GDM1 (cell line): ENCODE data around the gene PCIF1.
"Not testable (repeated sequence)": the region's sequence is repeated elsewhere in the genome, so short reads cannot be mapped to it uniquely, and the experiment has no call there.

ENCODE experiments used
- DNase-seq: peaks from one replicate; lab custom pipeline; 2025; lab: John Stamatoyannopoulos, UW

Gene PCIF1

DNA sequence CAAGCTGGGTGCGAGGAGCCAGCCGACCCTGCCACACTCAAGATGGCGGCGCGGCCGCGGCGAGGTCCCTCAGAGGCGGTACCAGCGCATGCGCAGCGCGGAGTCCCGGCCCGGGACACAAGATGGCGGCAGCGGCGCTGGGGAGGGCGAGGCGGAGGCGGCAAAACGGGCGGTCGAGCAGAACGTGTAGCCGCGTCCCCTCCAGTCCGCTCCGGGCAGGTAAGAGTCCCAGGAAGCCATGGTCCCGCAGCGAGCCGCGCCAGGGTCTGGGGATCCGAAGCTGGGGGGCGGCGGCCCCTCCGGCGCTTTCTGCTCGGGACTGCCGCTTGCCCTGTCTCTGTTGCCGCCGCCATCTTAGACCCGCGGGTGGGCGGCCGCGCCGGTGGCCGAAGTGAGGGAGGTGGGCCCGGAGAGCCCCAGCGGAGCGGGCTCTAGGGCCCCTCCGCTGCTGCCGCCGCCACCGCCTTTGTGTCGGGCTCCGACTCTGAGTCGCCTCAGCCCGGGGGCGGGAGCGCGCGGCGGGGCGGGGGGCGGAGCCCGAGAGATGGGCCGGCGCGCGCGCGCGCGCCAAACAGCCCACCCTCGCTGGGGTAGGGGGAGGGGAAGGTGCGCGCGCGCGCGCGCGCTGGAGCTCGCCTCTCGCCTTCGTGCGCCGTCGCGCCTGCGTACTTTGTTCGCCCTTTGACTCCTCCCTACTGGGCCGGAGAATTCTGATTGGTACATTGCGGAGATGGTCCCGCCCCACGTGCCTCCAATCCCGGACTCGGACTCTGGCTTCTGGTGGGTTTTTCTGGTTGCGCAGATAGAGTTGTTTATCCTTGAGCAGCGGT lies at the start of gene PCIF1:
PCIF1 (plus strand) TSS at position 98 of the 830 bp plus-strand sequence. CDS start 4,317 bp downstream, outside the sequence.
- DNase-seq = peak; percentile 95

DNA sequence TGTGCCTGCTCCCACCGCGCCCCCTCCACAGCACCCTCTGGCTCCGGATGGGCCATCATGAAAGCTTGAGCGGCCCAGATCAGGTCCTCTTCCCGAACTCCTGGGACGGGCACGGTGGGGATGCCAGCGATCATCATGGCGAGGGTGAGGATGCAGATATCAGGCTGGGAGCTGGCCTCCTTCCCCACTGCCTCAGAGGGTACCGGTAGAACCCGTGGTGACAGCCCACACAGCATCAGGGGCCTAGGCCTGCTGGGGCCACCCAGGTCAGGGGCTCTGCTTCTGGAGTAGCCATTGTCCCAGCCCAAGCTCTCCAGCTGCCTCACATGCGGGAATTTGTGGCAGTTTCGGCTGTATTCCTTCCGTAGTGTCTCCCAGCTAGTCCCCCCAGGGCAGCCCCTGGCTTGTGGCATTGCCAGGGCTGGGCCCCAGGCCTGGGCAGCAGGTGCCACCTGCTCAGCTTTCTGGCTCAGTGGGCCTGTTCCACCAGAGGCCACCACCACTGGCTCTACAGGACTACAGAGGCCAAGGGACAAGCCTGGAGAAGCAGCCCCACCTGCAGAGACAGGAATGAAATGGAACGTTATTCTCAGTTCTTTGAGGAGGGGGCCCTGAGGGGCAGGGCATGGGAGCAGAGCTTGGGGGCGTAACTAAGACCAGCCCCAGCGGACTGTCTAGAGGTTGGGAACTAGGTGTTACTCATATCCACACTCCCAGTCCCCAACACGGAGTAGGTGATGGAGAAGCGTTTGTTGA lies 47.7 kb upstream of the PCIF1 start:
- DNase-seq = no peak

DNA sequence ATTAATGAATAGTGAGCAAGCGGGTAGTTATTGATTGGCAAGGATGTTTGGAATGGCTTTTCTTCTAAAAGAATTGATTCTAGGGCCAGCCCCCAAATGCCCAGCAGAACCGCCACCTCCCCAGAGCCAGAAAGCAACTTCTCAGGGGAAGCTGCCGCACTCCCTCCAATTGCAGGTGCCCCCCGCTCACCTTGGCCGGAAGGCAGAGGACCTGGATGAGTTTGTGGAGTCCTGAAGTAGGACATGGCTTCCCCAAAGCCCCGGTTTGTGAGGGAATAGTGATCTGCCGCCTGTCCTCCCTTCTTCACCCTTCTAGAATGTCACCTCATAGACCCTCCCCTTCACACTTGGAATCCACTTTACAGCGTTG lies 47.2 kb upstream of the PCIF1 start, which contains the start of gene SPATA25:
SPATA25 (minus strand) TSS at position 277 of the 370 bp plus-strand sequence; CDS start at position 245, 32 bp downstream.
- DNase-seq = no peak

DNA sequence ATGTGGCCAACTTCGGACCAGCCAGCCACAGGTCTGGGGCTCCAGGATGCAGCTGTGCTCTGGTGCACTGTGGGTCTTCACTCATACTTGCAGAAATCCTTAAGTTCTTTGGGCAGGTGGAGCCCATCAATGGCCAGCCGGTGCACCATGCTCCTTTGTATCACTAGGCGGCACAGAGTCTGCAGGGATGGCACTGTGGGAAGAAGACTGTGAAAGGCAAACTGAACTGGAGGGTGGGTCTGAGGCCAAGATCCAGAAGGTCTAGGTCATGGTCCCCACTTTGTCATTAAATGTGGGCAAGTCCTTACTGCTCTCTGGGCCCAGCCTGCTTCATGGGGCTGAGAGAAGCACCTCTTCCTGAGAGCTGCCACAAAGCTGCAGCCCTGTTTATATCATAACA lies 45.8 kb upstream of the PCIF1 start:
- DNase-seq = no peak

DNA sequence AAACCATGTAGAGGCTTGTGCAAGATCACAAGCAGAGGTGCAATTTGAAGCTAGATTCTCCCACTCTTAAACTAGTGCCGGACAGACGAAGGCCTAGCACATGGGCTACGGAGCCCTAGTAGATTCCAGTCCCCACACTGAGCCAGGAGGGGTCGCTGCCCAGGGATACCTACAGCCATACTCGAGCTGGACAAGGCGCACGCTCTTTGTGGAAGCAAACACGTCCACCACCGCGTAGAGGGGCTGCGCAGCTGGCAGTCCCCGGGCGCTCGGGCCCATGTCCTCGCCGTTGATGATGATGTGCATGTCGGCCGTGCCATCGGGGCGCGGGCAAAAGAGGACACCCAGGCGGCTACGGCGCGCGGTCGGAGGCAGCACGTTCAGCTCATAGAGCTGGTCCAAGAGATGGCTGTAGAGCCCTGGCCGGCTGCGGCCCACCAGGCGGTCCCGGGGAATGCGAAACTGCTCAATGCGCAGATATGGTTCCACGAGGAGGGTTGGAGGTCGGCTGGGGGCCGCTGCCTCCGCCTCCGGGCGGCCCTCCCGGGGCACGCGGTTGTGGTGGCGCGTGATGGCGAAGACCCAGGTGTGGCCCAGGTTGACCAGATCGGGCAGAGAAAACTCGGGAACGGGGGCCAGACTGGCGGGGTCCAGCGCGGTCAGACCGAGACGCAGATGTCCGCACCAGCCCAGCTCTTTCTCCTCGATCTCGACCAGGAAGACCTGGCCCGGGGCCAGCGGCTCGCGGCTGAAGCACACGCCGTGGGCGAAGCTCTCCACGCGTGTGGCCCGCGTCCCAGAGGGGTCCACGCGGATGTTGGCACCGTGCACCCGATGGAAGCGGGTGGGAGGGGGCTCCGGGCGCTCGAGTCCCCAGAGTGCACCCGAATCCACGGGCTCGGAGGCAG lies 44.2 kb upstream of the PCIF1 start:
- no peak for DNase-seq

DNA sequence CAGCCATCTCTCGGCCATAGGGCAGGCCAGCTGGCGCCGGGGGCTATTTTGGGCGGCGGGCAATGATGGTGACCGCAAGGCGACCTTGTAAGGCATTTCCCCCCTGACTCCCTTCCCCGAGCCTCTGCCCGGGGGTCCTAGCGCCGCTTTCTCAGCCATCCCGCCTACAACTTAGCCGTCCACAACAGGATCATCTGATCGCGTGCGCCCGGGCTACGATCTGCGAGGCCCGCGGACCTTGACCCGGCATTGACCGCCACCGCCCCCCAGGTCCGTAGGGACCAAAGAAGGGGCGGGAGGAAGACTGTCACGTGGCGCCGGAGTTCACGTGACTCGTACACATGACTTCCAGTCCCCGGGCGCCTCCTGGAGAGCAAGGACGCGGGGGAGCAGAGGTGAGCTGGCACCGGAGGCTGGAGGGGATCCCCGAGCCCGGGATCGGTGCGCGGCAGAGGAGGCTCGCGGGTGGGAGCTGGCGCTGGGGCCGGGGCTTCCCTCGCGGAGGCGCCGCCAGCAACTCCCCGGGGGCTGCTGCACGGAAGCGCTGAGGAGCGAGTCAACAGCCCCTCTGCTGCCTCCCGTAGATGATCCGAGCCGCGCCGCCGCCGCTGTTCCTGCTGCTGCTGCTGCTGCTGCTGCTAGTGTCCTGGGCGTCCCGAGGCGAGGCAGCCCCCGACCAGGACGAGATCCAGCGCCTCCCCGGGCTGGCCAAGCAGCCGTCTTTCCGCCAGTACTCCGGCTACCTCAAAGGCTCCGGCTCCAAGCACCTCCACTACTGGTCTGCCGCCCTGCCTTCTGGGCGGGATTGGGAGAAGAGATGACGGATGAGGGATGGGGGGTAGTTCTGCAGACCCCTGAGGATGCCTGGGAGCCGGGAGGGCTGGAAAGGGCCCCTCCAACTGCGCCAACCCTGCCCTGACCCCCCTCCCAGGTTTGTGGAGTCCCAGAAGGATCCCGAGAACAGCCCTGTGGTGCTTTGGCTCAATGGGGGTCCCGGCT lies 43.2 kb upstream of the PCIF1 start, which contains the start of the genes CTSA and NEURL2:
CTSA (plus strand) TSS at position 351 of the 999 bp plus-strand sequence; CDS start at position 585, 234 bp downstream.
NEURL2 (minus strand) TSS at position 224 of the 999 bp plus-strand sequence; CDS start at position 7, 217 bp downstream.
- DNase-seq = peak; percentile 79

DNA sequence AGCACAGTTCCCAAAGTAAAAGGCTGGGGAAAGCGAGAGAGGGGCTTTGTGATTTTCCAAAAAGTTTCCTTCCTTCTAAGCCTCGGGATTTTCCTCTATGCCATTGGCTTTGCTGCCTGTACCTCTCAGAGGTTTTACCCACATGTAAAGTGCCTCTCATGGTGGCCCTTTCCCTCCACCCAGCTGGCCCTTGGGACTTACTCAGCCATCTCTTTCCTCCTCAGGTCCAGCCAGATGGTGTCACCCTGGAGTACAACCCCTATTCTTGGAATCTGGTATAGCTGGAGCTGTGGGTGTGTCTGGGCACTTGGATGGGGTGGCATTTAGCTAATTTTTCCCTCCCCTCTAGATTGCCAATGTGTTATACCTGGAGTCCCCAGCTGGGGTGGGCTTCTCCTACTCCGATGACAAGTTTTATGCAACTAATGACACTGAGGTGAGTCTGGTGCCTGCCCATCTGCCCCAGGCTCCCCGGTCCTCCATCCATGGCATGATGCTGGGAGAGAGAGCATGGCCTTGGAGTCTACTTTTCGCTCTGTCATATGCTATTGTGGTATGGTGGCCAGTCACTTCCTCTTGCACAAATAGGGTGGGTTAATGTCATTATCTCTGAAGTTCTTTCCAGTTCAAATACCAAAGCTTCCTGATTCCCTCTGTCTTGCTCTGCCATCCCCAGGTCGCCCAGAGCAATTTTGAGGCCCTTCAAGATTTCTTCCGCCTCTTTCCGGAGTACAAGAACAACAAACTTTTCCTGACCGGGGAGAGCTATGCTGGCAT lies 42.2 kb upstream of the PCIF1 start:
- DNase-seq = no peak

DNA sequence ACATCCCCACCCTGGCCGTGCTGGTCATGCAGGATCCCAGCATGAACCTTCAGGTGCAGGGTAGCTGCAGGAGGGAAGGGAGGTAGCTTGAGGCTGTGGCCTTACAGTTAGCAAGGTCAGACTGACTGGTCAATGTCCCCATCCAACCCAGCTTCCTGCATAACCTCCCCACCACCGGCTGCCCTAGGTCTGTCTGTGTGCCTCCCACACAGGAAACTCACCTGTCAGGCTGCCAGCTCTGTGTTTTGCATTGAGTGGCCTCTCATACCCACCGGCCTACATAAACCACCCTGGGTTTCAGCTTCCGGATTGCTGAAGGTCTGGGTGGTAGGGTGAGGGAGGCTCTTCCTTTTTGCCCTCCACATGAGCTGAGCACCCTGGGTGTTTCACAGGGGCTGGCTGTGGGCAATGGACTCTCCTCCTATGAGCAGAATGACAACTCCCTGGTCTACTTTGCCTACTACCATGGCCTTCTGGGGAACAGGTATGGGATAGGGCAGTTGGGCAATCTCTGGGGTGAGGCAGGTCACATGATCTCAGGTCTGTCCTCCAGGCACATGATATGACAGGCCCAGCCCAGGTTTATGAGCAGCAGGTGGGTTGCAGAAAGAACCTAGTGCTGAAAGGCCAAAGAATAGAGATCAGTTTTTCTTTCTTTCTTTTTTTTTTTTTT lies 41.5 kb upstream of the PCIF1 start:
- no peak for DNase-seq

DNA sequence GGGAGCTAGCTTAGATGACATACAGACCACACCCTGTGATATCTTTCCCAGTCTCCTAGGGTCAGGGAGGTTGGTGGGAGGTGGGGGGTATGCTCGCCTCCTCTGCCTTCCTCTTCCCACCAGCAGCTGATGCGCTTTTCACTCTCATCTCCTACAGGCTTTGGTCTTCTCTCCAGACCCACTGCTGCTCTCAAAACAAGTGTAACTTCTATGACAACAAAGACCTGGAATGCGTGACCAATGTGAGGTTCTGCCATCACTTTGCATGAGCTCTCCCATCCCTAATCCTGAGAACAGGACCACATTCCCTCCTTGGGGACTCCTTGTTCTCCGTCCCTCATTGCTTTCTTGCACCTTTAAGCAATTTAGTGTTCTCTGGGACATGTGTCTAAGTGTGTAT lies 40.7 kb upstream of the PCIF1 start:
- no peak for DNase-seq

DNA sequence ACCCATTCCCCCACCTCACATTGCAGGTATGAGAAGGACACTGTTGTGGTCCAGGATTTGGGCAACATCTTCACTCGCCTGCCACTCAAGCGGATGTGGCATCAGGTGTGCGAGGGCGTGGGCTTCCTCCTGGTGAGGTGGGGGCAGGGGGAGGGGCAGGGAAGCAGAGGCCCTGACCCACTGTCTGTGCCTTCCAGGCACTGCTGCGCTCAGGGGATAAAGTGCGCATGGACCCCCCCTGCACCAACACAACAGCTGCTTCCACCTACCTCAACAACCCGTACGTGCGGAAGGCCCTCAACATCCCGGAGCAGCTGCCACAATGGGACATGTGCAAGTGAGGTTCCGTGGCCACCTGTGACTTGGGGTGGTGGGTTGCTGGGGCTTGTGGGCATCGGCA lies 39.7 kb upstream of the PCIF1 start:
- no peak for DNase-seq

DNA sequence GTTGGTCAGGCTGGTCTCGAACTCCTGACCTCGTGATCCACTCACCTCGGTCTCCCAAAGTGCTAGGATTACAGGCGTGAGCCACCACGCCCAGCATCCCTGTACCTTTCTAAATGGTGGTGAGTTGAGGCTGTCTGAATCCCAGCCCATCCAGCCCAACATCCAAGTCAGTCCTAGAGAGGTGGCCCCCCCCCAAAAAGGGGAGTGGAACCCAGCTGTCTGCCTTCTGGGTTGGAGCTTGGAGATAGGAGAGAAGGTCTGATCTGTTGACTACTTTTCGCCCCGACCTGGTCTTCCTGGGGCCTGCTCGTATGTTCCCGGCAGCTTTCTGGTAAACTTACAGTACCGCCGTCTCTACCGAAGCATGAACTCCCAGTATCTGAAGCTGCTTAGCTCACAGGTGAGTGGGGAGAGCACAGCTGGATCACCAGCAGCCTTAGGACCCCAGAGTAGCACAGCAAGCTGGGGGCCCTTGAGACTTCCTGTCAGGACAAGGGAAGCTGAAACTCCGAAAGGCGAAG lies 37.8 kb upstream of the PCIF1 start:
- no peak for DNase-seq

DNA sequence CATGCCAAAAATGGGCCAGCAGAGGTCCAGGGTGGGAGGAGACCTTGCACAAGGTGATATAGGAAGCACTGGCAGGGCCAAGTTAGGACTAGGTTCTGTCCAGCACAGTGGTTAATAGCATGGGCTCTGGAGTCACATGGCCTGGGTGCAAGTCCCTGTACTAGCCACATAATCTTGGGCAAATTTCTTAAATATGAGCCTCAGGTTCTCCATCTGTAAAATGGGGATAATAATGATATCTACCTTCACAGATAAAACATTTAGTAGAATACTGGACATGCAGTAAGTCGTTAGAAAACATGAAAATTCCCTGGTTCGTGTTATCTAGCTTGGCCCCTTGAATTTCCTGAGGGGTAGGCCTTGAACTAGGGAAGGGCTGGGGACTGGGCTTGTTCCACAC lies 37.2 kb upstream of the PCIF1 start:
- DNase-seq = no peak

DNA sequence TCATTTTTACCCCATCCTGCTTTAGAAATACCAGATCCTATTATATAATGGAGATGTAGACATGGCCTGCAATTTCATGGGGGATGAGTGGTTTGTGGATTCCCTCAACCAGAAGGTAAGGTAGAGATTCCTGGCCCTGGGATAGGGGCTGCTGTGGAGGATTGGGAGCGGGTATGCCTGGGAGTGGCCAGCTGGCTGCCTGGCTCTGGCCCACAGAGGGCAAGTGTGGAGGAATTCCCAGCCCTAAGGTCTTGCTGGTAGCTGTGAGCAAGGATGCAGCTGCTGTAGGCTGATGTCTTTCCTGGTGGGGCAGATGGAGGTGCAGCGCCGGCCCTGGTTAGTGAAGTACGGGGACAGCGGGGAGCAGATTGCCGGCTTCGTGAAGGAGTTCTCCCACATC lies 36.8 kb upstream of the PCIF1 start:
- DNase-seq = no peak

DNA sequence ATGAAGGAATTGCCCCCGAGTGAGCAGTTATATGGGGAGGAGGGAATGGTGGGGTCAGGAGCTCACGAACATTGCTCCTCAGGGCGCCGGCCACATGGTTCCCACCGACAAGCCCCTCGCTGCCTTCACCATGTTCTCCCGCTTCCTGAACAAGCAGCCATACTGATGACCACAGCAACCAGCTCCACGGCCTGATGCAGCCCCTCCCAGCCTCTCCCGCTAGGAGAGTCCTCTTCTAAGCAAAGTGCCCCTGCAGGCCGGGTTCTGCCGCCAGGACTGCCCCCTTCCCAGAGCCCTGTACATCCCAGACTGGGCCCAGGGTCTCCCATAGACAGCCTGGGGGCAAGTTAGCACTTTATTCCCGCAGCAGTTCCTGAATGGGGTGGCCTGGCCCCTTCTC lies 36.2 kb upstream of the PCIF1 start:
- DNase-seq = no peak

DNA sequence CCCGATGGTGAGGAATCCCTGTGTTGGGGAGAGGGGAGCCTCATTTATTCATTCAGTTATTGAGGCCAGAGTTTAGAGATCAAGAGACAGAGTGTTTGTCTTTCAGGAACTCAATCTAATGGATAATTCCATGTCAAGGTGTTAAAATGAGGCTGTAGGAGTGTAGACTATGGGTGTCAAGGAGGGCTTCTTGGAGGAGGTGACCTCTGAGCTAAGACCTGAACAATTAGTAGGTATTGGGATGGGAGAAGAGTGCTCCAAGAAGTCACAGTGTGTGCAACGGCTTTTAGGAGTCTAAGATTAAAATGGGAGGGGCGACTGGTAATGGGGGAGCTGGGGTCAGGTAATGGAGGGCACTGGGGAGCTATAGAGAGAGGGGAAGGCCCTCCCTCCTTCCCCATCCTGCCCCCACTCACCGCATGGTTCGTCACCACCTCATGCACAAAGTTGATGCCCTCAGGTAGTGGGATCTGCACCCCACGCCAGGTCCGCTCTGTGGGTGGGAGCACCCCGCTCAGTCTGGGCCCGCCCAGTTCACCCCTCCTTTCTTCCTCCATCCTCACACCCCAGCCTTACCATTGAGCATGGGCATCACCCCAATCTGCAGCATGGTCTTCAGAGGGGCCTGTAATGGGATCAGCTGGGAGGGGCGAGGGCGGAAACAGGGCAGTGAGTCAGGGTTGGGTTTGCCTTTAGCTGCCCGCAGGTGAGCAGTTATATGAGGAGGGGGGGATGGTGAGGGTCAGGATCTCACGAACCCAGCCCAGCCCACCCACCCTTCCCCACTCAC lies 35.2 kb upstream of the PCIF1 start:
- no peak for DNase-seq

DNA sequence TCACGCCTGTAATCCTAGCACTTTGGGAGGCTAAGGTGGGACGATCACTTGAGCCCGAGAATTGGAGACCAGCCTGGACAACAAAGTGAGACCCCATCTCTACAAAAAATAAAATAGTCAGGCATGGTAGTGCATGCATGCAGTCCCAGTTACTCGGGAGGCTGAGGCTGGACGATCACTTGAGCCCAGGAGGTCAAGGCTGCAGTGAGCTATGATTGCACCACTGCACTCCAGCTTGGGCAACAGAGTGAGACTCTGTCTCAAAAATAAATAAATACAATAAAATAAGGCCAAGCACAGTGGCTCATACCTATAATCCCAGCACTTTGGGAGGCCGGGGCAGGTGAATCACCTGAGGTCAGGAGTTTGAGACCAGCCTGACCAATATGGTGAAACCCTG lies 33.2 kb upstream of the PCIF1 start:
- DNase-seq = not testable (repeated sequence)

DNA sequence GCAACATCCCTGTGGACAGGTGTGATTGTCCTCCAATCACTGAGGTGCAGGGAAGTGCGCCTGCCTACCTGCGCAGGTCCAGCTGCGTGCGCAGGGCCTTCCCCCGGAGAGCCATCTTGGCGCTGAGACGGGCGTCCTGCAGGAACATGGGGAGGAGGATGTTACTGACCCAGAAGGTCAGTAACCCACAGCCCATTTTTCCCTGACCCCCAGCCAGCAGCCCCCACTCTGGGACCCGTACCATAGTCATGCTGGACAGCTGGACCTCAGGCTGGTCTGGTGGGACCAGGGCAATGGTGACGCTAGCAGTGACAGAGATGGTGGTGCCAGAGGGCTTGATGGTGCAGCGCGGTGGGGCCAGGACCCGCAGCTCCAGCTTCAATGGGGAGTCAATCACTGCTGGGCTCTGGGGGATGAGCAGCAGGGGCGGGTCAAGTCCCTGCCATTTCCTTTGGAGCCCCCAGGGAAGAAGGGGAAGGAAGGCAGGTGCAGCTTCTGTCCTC lies 32.2 kb upstream of the PCIF1 start:
- DNase-seq = no peak
